Urinary bladder (tissue), 4 donors: Measurements from ENCODE around the gene NCOR1. TPM values are rescaled to one million over a fixed set of nuclear protein-coding genes. Genes with fewer than 3 reads are reported as not detected.
"Not testable (repeated sequence)": the region's sequence is repeated elsewhere in the genome, so short reads cannot be mapped to it uniquely, and the experiment has no call there.

Experiments
- DNase-seq: peaks from one replicate; pipeline ENCODE4 v3.0.0-alpha.2; 2015; ENCODE audit errors: extremely low spot score
- H3K27ac ChIP-seq: one replicate; pipeline ENCODE4 v1.5.1; 2013; ENCODE audit warnings: low read depth, mild to moderate bottlenecking, moderate library complexity
- H3K36me3 ChIP-seq: one replicate; pipeline ENCODE4 v1.6.1; 2013; ENCODE audit warnings: mild to moderate bottlenecking, moderate library complexity; ENCODE audit not compliant: insufficient read depth
- H3K4me1 ChIP-seq: one replicate; pipeline ENCODE4 v1.6.1; 2013; ENCODE audit warnings: mild to moderate bottlenecking, moderate library complexity; ENCODE audit not compliant: insufficient read depth
- H3K4me3 ChIP-seq: one replicate; pipeline ENCODE4 v1.5.1; 2013; ENCODE audit warnings: low read depth, low read length
- WGBS: extraction: QIAGEN DNeasy Blood & Tissue Kit; methylation state at CpG from one replicate; pipeline ENCODE4 v1.1.7; 2013; 5-methylcytosine and 5-hydroxymethylcytosine counted together
- polyA plus RNA-seq: library from polyadenylated mRNA; stranded (reverse); fragments of 200-250 nt; gene quantifications from one replicate; pipeline ENCODE4 v1.2.3, GENCODE V29; 2013
- total RNA-seq: library from RNA; depleted of rRNA; stranded (reverse); fragments of >200 nt; gene quantifications from one replicate; pipeline ENCODE4 v1.2.3, GENCODE V29; 2014
- donor health status: healthy with polysubstance abuse.
- donor health status: healthy.

Gene NCOR1
- total and polyA plus RNA-seq, 2 donors, result 45.5 to 128 TPM

GRCh38 chr17:16080366-16080765, 135.0 kb downstream of the NCOR1 start:
- peaks cover 4% of the 10 kb centered on the region for H3K36me3 ChIP-seq
- no peaks in the 10 kb centered on the region for H3K4me1 ChIP-seq
- H3K4me3 ChIP-seq, result no peak overlapping the region
- DNase-seq, result no peak
- no peak overlapping the region for H3K27ac ChIP-seq
- 92% methylated on average over 4 of the region's 4 CpGs for WGBS

- no peaks in the 10 kb centered on the region for H3K4me1 ChIP-seq
- no peak for DNase-seq
- WGBS, result 95% methylated on average over 5 of the region's 5 CpGs
- H3K4me3 ChIP-seq, result no peak overlapping the region
- H3K27ac ChIP-seq, result no peak overlapping the region
- H3K36me3 ChIP-seq, result peaks cover 8% of the 10 kb centered on the region
Measured at GRCh38 chr17:16075949-16076348, 139.4 kb downstream of the NCOR1 start.

GRCh38 chr17:16074423-16074822, 140.9 kb downstream of the NCOR1 start:
- no peaks in the 10 kb centered on the region for H3K4me1 ChIP-seq
- H3K27ac ChIP-seq, result no peak overlapping the region
- DNase-seq, result no peak
- peaks cover 10% of the 10 kb centered on the region for H3K36me3 ChIP-seq
- H3K4me3 ChIP-seq, result no peak overlapping the region
- WGBS, result 94% methylated on average over 3 of the region's 3 CpGs

- Histone ChIP-seq H3K4me1 (no peaks in the 10 kb centered on the region), H3K4me3 (no peak overlapping the region), H3K36me3 (peaks cover 10% of the 10 kb centered on the region), H3K27ac (no peak overlapping the region)
- no peak for DNase-seq
- WGBS, result 93% methylated on average over 4 of the region's 4 CpGs
Measured at GRCh38 chr17:16073845-16074244, 141.5 kb downstream of the NCOR1 start.

- Histone ChIP-seq H3K27ac (no peak overlapping the region), H3K4me1 (no peaks in the 10 kb centered on the region), H3K36me3 (peaks cover 10% of the 10 kb centered on the region), H3K4me3 (no peak overlapping the region)
- no peak for DNase-seq
- 92% methylated on average over 1 of the region's 1 CpG for WGBS
Measured at GRCh38 chr17:16072031-16072430, 143.3 kb downstream of the NCOR1 start.

GRCh38 chr17:16068323-16068722, 147.0 kb downstream of the NCOR1 start:
- H3K4me1 ChIP-seq, result no peaks in the 10 kb centered on the region
- no peak for DNase-seq
- peaks cover 12% of the 10 kb centered on the region for H3K36me3 ChIP-seq
- no peak overlapping the region for H3K27ac ChIP-seq
- no peak overlapping the region for H3K4me3 ChIP-seq

GRCh38 chr17:16066125-16066524, 149.2 kb downstream of the NCOR1 start:
- DNase-seq, result no peak
- Histone ChIP-seq H3K36me3 (peaks cover 12% of the 10 kb centered on the region), H3K4me3 (no peak overlapping the region), H3K27ac (no peak overlapping the region), H3K4me1 (no peaks in the 10 kb centered on the region)
- 95% methylated on average over 4 of the region's 4 CpGs for WGBS

- no peaks in the 10 kb centered on the region for H3K4me1 ChIP-seq
- H3K36me3 ChIP-seq, result peaks cover 9% of the 10 kb centered on the region
- no peak overlapping the region for H3K27ac ChIP-seq
- WGBS, result 85% methylated on average over 2 of the region's 2 CpGs
- H3K4me3 ChIP-seq, result no peak overlapping the region
- no peak for DNase-seq
Measured at GRCh38 chr17:16061631-16062030, 153.7 kb downstream of the NCOR1 start.

GRCh38 chr17:16055139-16055538, 160.2 kb downstream of the NCOR1 start:
- DNase-seq, H3K4me1 ChIP-seq, H3K27ac ChIP-seq, H3K4me3 ChIP-seq, H3K36me3 ChIP-seq: not testable (repeated sequence)
- 83% methylated on average over 4 of the region's 4 CpGs for WGBS

GRCh38 chr17:16052486-16052885, 162.8 kb downstream of the NCOR1 start:
- no peak overlapping the region for H3K27ac ChIP-seq
- no peaks in the 10 kb centered on the region for H3K4me1 ChIP-seq
- 35% methylated on average over 1 of the region's 1 CpG for WGBS
- DNase-seq, result no peak
- peaks cover 3% of the 10 kb centered on the region for H3K36me3 ChIP-seq
- H3K4me3 ChIP-seq, result no peak overlapping the region

- 97% methylated on average over 6 of the region's 6 CpGs for WGBS
- H3K4me1 ChIP-seq, result no peaks in the 10 kb centered on the region
Measured at GRCh38 chr17:16050844-16051243, 164.5 kb downstream of the NCOR1 start.

GRCh38 chr17:16048811-16049449, 166.4 kb downstream of the NCOR1 start:
- no peak for DNase-seq
- Histone ChIP-seq H3K4me3 (no peak overlapping the region), H3K36me3 (peaks cover 6% of the 10 kb centered on the region), H3K27ac (no peak overlapping the region), H3K4me1 (no peaks in the 10 kb centered on the region)
- 93% methylated on average over 14 of the region's 14 CpGs for WGBS

More at GRCh38 chr17:16050844-16051243, 164.5 kb downstream of the NCOR1 start:
- H3K36me3 ChIP-seq, result peaks cover 6% of the 10 kb centered on the region
- no peak overlapping the region for H3K27ac ChIP-seq
- no peak overlapping the region for H3K4me3 ChIP-seq
- DNase-seq, result no peak

GRCh38 chr17:16046966-16047365, 168.4 kb downstream of the NCOR1 start:
- Histone ChIP-seq H3K27ac (no peak overlapping the region), H3K36me3 (peaks cover 8% of the 10 kb centered on the region), H3K4me1 (no peaks in the 10 kb centered on the region), H3K4me3 (no peak overlapping the region)
- WGBS, result 88% methylated on average over 3 of the region's 3 CpGs
- no peak for DNase-seq

GRCh38 chr17:16044487-16044886, 170.8 kb downstream of the NCOR1 start:
- no peak overlapping the region for H3K27ac ChIP-seq
- 83% methylated on average over 10 of the region's 10 CpGs for WGBS
- no peak for DNase-seq
- no peak overlapping the region for H3K4me3 ChIP-seq
- peaks cover 8% of the 10 kb centered on the region for H3K36me3 ChIP-seq
- H3K4me1 ChIP-seq, result no peaks in the 10 kb centered on the region
